Erythroblast (primary cell): Measurements from ENCODE around the gene HYAL2.

Experiments
- DNase-seq, 2 experiments: peaks; one replicate each; lab custom pipeline; 2025; lab: John Stamatoyannopoulos, UW
- GATA1 ChIP-seq: IDR thresholded peaks from 2 replicates; pipeline ENCODE4 v1.6.1; 2011; ENCODE audit warnings: low read depth, mild to moderate bottlenecking, control low read depth, low read length, moderate library complexity
- POLR2A ChIP-seq: IDR thresholded peaks from 2 replicates; pipeline ENCODE4 v1.6.1; 2011; ENCODE audit warnings: mild to moderate bottlenecking, low read length

HYAL2 gene

DNA sequence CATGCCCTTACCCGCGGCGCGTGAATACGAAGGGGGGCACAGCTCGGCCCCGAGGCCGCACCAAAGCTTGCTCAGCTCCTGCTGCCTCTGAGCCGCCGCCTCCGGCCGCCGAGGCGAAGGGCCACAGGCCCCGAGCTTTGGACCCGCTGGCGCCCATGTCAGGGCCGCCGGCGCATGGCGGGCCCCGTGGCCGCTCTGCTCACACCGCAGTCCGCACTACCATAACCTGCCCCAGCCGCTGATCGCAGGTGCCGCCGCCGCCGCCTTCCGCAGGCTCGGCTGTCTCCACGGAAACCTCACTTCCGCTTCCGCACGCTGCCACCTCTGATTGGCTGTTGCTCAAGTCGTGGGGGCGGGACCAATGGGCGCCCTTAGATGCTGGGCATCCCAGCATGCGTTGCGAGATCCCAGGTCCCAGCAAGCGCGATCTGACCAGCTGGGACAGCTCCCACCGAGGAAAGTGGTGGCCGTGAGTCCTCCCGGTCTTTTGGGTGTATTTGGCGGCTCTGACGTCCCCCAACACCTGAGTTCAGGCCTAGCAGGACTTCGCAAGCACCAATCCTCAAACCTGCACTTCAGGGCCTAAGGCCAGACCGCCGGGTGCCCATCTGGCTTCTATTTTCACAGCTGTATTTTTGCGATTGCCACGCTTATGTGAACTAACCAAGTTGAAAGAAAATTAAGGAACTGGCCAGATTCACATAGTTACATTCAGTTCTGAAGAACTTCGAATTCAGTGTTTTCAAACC, 5.6 kb upstream of the HYAL2 start, which contains the start of gene TUSC2:
TSS of gene TUSC2 (minus strand) at position 281 of the 749 bp plus-strand sequence. CDS start at position 157, 124 bp downstream.
- TF ChIP-seq POLR2A = peak; percentile 86
- TF ChIP-seq GATA1 = no peak
- DNase-seq = peak; percentile 97 to 99

GRCh38 chr3:50327129-50327528, 4.6 kb upstream of the HYAL2 start:
- TF ChIP-seq POLR2A = no peak
- no peak for TF ChIP-seq GATA1
- no peak for DNase-seq

- no peak for DNase-seq
Observed at GRCh38 chr3:50326182-50326541, 3.6 kb upstream of the HYAL2 start.

GRCh38 chr3:50325497-50326181, 3.1 kb upstream of the HYAL2 start:
- DNase-seq = no peak

More at GRCh38 chr3:50326182-50326541, 3.6 kb upstream of the HYAL2 start:
- TF ChIP-seq GATA1 (no peak), POLR2A (no peak)

GRCh38 chr3:50325113-50325480, 2.6 kb upstream of the HYAL2 start:
- no peak for TF ChIP-seq POLR2A
- TF ChIP-seq GATA1 = no peak
- peak in 1 of 2 experiments; percentile 37 for DNase-seq

More at GRCh38 chr3:50325497-50326181, 3.1 kb upstream of the HYAL2 start:
- TF ChIP-seq GATA1 (no peak), POLR2A (no peak)

GRCh38 chr3:50324351-50325112, 2.0 kb upstream of the HYAL2 start:
- no peak for TF ChIP-seq GATA1
- TF ChIP-seq POLR2A = no peak
- DNase-seq = peak; percentile 78 to 82

DNA sequence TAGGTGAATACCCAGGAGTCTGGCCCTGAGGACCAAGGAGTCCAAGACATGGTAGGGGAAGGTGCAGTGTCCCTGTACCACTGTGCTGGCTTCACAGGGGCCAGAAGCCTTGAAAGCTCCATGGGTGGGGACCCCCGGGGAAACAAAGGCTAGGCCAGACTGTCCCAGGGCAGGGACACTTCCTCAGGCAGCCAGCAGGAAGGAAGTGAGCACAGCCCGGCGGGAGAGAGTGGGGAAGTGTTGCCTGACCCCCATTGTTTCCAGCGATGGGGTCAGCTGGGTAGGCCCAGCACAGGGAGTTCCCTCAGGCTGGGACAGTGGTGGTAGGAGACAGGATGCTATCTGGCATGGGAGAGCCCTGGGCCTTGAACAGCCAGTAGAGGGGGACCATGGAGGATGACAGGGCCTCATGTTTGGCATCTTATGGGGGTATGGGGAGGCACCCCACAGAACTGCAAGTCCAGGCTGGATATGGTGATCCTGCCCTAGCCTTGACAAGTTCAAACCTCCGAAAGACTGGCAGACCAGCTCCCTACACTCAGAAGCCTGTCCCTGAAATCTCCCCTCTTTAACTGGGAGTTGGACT, 1.2 kb upstream of the HYAL2 start:
- TF ChIP-seq GATA1 (no peak), POLR2A (no peak)
- DNase-seq = no peak

- DNase-seq = no peak
- TF ChIP-seq POLR2A = no peak
- TF ChIP-seq GATA1 = no peak
Observed at GRCh38 chr3:50323092-50323600, 601 bp upstream of the HYAL2 start.

DNA sequence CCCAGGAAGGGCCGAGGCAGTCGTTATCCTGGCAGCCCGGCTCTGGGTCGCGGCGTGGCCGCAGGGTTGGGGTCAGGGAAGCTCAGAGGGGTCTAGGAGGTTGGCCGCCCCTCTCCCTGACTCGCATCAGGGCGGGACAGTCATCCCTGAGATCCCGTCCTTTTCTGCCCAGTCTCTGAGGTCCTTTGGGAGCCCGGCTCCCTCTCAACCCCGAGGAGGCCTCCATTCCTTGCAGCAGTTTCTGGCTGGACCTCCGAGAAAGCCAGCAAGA, 495 bp downstream of the HYAL2 start:
- no peak for DNase-seq
- TF ChIP-seq GATA1 = no peak
- no peak for TF ChIP-seq POLR2A

DNA sequence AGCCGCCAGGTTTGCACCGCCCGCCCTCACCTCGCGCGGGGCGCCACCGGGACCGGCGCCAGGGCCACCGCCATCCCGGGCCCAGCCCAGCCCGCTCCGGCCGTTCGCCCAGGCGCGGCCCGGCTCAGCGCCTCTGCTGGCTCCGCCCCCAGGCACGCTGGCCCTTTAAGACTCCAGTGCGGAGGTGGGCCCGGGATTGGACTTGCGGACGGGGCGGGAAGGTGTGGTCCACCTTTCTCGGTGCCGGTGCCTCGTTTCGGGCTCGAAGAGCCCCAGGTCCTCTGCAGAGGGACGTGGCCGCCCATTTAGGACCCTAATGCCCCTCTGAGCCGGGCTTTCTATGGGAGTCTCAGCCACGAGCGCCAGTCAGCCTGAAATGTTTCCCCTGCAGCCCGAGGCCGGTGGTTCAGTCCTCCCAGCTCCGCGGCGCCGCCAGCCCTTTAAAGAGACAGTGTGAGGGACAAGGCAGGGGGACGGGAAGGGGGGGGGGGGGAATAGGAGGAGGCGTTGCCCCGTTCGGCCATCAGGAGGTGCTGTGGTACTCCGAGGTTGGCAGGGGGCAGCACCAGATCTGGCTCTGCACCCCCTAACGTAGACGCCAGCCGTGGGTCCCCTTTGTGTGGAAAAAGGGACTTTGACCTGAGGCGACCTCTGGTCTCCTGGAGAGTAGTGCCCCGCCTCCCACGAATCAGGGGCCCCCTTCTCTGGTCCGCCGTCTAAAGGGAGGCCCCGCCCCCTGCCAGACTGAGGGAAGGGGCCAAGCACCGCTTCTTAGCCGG, 1.0 kb downstream of the HYAL2 start:
- peak; percentile 90 to 93 for DNase-seq
- no peak for TF ChIP-seq GATA1
- peak; percentile 54 for TF ChIP-seq POLR2A

DNA sequence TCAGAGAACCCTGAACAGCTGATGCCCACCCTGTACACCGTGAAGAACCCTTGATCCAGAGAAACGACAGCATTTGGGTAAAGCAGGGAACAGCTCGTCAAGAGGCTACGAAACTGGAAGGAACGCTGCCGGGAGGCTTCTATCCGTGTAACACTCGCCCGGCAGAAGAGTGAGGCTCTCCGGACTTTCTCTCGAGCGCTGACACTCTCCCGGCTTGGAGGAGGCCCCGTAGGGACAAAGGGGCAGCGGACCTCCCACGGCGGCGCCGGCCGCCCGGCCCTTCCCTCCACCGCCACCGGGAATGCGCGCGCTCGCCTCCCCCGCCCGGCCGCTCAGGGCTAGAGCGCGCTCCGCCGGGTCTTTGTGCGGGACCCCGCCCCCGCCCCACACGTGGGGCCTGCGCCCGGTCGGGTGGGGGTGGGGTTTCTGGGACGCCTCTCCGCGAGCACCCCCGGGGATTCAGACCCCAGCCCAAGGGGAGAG, 1.7 kb downstream of the HYAL2 start:
- TF ChIP-seq POLR2A (no peak), GATA1 (no peak)
- peak; percentile 83 to 88 for DNase-seq

- TF ChIP-seq GATA1 (no peak), POLR2A (no peak)
- DNase-seq = no peak
Observed at GRCh38 chr3:50319894-50320625, 2.5 kb downstream of the HYAL2 start.
